HCT116 (cell line): ENCODE results near the gene PPWD1.

ENCODE experiments used
- ATF3 ChIP-seq: IDR thresholded peaks from 2 replicates; pipeline ENCODE4 v1.6.1; 2012
- CEBPB ChIP-seq: IDR thresholded peaks from 2 replicates; pipeline ENCODE4 v1.6.1; 2012; ENCODE audit warnings: low read depth
- CTCF ChIP-seq, 3 experiments: fragments of 200-600 bp in 1 of 3; sonication (generic) in 1 of 3; IDR thresholded peaks in 2 of 3; conservative IDR thresholded peaks in 1 of 3; 2 replicates each; pipeline ENCODE4 v1.5.1; 2012 to 2017; ENCODE audit warnings: low read depth in 2 of 3, low read length in 2 of 3, antibody characterized with exemption in 1 of 3, borderline replicate concordance in 1 of 3, control low read depth in 1 of 3, mild to moderate bottlenecking in 1 of 3, mixed read lengths in 1 of 3, mixed run types in 1 of 3, moderate library complexity in 1 of 3; ENCODE audit not compliant: insufficient read depth in 1 of 3
- JUND ChIP-seq: IDR thresholded peaks from 2 replicates; pipeline ENCODE4 v1.6.1; 2012
- MAX ChIP-seq: IDR thresholded peaks from 2 replicates; pipeline ENCODE4 v1.6.1; 2012
- POLR2A ChIP-seq: IDR thresholded peaks from 2 replicates; pipeline ENCODE4 v1.7.0; 2011; ENCODE audit warnings: borderline replicate concordance; ENCODE audit not compliant: insufficient read depth, insufficient read length; ENCODE audit errors: extremely low read depth
- POLR2AphosphoS5 ChIP-seq: IDR thresholded peaks from 2 replicates; pipeline ENCODE4 v1.6.1; 2011; ENCODE audit warnings: mild to moderate bottlenecking, low read depth, low read length, moderate library complexity
- RAD21 ChIP-seq: IDR thresholded peaks from 2 replicates; pipeline ENCODE4 v1.6.1; 2012; ENCODE audit warnings: low read depth, mild to moderate bottlenecking
- REST ChIP-seq: IDR thresholded peaks from 2 replicates; pipeline ENCODE4 v1.6.1; 2012; ENCODE audit warnings: low read depth
- SRF ChIP-seq: IDR thresholded peaks from 2 replicates; pipeline ENCODE4 v1.6.1; 2012; ENCODE audit warnings: low read depth
- ZFX ChIP-seq: fragments of 450-650 bp; IDR thresholded peaks from 2 replicates; pipeline ENCODE4 v1.6.1; 2017
- ZNF274 ChIP-seq: fragments of 200-500 bp; sonication (Bioruptor generic); IDR thresholded peaks from 2 replicates; pipeline ENCODE4 v1.6.1; 2014; ENCODE audit warnings: mild to moderate bottlenecking, low read depth, low read length, inconsistent platforms

GRCh38 chr5:65612298-65612907 lies 49.3 kb downstream of the PPWD1 start:
- TF ChIP-seq ZNF274, result no peak
- TF ChIP-seq RAD21, result no peak
- no peak for TF ChIP-seq CTCF (IDR thresholded peaks at IDR 0.05 in 2 of 3, conservative IDR thresholded peaks at IDR 0.05 in 1 of 3; ENCODE audit: borderline replicate concordance in 1 of 3, insufficient read depth in 1 of 3, low read depth in 2 of 3, low read length in 2 of 3)
- TF ChIP-seq SRF, result no peak
- TF ChIP-seq JUND, result no peak
- TF ChIP-seq POLR2A, result no peak
- no peak for TF ChIP-seq REST
- TF ChIP-seq ATF3, result no peak
- TF ChIP-seq POLR2AphosphoS5, result no peak
- no peak for TF ChIP-seq CEBPB
- TF ChIP-seq ZFX, result no peak
- TF ChIP-seq MAX, result no peak
